PFSK-1 (cell line): ENCODE data around the gene RNF115.

Source experiments
- FOXP2 ChIP-seq: optimal IDR thresholded peaks from 2 replicates; pipeline ENCODE3; 2011; ENCODE audit warnings: borderline replicate concordance, control low read depth, inconsistent platforms; ENCODE audit not compliant: insufficient read depth; ENCODE audit errors: extremely low read length, extremely low read depth
- POLR2AphosphoS5 ChIP-seq: IDR thresholded peaks from 2 replicates; pipeline ENCODE4 v1.6.1; 2012; ENCODE audit warnings: low read depth, mild to moderate bottlenecking, control low read depth, low read length, moderate library complexity
- SIN3A ChIP-seq: IDR thresholded peaks from 2 replicates; pipeline ENCODE4 v1.6.1; 2012; ENCODE audit warnings: mild to moderate bottlenecking, low read length, moderate library complexity, borderline replicate concordance; ENCODE audit not compliant: insufficient read depth
- TAF1 ChIP-seq: IDR thresholded peaks from 2 replicates; pipeline ENCODE4 v1.6.1; 2012; ENCODE audit warnings: low read length, control low read depth, borderline replicate concordance; ENCODE audit not compliant: insufficient read depth
- TF ChIP-seq, protein P1 (sequence below), 2 experiments: IDR thresholded peaks; 2 replicates each; pipeline versions ENCODE4 v1.6.1 to v1.8.0; 2011 to 2012; ENCODE audit warnings: low read depth in 2 of 2, low read length in 2 of 2, control low read depth in 1 of 2, inconsistent platforms in 1 of 2, mild to moderate bottlenecking in 1 of 2, moderate library complexity in 1 of 2; ENCODE audit not compliant: insufficient read depth in 1 of 2

Gene RNF115

DNA sequence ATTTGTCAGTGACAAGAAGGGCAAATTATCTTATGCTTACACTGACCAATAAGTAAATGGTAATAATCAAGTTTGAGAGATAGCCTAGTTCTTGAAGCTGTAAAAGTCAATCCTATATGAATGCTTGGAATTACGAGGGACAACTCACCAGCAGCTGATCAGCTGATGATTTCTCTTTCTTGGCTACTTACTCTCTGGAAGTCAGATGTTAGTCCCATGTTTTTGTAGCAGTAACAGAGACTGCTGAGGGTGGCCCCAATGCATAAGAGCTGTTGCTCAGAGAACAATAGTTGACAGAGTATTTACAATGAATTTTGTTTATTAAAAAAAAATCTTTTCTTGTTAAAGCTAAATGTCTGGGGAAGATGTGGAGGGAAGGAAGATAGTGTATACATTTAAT, 65.3 kb downstream of the RNF115 start:
- TF ChIP-seq FOXP2 (no peak), POLR2AphosphoS5 (no peak), SIN3A (no peak), TAF1 (no peak)
- TF ChIP-seq, protein P1, sequence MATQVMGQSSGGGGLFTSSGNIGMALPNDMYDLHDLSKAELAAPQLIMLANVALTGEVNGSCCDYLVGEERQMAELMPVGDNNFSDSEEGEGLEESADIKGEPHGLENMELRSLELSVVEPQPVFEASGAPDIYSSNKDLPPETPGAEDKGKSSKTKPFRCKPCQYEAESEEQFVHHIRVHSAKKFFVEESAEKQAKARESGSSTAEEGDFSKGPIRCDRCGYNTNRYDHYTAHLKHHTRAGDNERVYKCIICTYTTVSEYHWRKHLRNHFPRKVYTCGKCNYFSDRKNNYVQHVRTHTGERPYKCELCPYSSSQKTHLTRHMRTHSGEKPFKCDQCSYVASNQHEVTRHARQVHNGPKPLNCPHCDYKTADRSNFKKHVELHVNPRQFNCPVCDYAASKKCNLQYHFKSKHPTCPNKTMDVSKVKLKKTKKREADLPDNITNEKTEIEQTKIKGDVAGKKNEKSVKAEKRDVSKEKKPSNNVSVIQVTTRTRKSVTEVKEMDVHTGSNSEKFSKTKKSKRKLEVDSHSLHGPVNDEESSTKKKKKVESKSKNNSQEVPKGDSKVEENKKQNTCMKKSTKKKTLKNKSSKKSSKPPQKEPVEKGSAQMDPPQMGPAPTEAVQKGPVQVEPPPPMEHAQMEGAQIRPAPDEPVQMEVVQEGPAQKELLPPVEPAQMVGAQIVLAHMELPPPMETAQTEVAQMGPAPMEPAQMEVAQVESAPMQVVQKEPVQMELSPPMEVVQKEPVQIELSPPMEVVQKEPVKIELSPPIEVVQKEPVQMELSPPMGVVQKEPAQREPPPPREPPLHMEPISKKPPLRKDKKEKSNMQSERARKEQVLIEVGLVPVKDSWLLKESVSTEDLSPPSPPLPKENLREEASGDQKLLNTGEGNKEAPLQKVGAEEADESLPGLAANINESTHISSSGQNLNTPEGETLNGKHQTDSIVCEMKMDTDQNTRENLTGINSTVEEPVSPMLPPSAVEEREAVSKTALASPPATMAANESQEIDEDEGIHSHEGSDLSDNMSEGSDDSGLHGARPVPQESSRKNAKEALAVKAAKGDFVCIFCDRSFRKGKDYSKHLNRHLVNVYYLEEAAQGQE (IDR thresholded peaks at IDR 0.05; ENCODE audit: insufficient read depth in 1 of 2, low read depth in 2 of 2, low read length in 2 of 2): no peak

DNA sequence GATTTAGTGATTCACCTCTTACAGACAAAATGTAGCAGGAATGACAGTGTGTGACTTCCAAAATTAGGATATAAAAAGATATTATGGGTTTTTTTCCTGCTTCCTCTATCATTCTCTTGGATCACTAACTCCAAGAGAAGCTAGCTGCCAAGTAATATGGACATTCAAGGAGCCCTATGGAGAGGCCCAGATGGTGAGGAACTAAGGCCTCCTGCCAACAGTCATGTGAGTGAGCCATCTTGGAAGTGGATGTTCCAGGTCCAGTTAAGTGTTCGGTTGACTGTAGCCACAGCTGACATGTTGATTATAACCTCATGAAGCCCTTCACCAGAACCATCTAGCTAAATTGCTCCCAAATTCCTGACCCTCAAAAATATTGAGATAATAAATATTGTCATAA, 65.8 kb downstream of the RNF115 start:
- TF ChIP-seq FOXP2: no peak
- TF ChIP-seq POLR2AphosphoS5: no peak
- TF ChIP-seq, protein P1 (IDR thresholded peaks at IDR 0.05; ENCODE audit: insufficient read depth in 1 of 2, low read depth in 2 of 2, low read length in 2 of 2): no peak
- TF ChIP-seq TAF1: no peak
- no peak for TF ChIP-seq SIN3A

DNA sequence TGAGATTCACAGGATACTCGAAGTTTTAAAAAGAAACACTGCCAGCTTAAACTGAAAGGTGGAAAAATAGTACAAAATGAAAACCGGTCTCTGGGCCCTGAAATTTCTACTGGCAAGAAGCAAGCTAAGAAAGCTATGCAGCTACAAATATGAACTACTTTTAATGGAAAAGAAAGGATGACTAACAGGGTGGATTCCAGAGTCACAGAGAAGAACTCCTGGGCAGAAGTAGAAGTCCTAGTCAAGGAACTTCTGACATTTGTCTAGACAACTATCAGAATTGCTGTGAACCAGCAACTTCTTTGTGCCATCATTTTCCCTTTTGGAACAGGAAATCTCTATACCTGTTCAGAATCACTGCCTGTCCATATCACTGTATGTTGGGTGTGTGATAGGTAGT, 66.5 kb downstream of the RNF115 start:
- no peak for TF ChIP-seq FOXP2
- no peak for TF ChIP-seq TAF1
- TF ChIP-seq, protein P1 (IDR thresholded peaks at IDR 0.05; ENCODE audit: insufficient read depth in 1 of 2, low read depth in 2 of 2, low read length in 2 of 2): no peak
- no peak for TF ChIP-seq SIN3A
- no peak for TF ChIP-seq POLR2AphosphoS5

DNA sequence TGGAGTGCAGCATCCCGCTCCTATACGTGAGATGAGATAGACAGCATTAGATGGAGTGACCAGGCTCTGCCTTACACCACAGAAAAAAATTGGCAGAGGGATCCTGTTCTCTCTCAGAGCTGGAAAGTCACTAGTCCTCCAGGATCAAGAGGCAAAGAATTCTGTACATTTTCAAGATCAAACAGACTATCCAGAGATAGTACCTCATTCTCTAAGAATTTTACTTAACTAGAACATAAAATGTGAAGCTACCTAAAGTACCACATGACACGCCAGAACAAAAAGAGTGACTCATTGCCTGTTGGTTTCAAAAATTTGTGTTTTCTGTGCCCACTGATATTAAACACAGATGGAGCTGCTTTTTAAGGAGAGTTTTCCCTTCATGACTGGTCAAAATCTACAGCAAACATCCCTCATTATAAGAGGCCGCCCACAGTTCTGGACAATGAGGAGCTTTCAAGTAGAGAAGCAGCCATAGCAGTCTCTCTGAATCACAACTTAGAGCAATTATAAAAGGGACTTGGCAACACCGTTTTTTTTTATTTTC, 72.3 kb downstream of the RNF115 start:
- TF ChIP-seq SIN3A (no peak), TAF1 (no peak), POLR2AphosphoS5 (no peak), FOXP2 (no peak)
- TF ChIP-seq, protein P1 (IDR thresholded peaks at IDR 0.05; ENCODE audit: insufficient read depth in 1 of 2, low read depth in 2 of 2, low read length in 2 of 2): no peak

DNA sequence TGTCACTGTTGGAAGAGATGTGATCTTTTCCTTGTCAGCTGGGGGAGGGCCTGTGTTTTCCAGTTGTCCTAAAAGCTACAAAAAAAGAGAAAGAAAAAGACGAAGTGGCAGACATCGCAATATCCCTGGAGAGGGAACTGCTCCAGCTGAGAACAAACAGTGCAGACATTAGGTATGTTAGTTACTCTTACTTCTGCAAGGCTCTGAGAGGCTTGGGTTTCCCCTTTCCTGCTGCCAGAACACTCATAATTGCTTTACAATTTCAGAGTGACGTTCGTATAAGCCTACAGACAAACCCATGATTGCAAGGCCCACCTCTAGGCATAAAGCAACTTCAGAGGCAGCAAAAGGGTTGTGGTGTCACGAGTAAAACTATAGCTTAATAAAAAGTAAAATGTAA, 73.5 kb downstream of the RNF115 start:
- TF ChIP-seq FOXP2 (no peak), TAF1 (no peak), POLR2AphosphoS5 (no peak), SIN3A (no peak)
- TF ChIP-seq, protein P1 (IDR thresholded peaks at IDR 0.05; ENCODE audit: insufficient read depth in 1 of 2, low read depth in 2 of 2, low read length in 2 of 2): no peak
